Loucy (cell line): ENCODE measurements around the gene TMED10.

Experiments
- CTCF ChIP-seq: fragments of 200-600 bp; sonication (generic); conservative IDR thresholded peaks from 2 replicates; pipeline ENCODE4 v1.5.1; 2014; ENCODE audit warnings: mild to moderate bottlenecking, antibody characterized with exemption, low read length
- EZH2phosphoT487 ChIP-seq: fragments of 200-600 bp; IDR thresholded peaks from 2 replicates; pipeline ENCODE4 v1.6.1; 2018; ENCODE audit warnings: antibody characterized with exemption, mild to moderate bottlenecking, moderate library complexity, borderline replicate concordance

DNA sequence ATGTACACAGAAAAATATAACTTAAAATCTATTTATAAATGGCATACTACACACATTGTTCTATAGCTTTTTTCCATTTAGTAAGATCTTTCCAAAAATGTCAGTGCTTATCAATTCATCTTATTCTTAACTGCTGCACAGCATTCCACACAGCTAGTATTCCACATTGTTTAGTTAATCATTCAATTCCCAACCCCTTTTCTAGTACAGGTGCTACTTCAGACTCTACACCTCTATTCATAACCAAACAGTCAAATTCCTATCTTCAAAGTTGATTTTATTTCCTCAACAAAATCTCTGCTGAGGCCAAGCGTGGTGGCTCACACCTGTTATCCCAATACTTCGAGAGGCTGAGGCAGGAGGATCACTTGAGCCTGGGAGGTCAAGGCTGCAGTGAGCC lies 37.2 kb downstream of the TMED10 start:
- TF ChIP-seq CTCF = no peak
- no peak for TF ChIP-seq EZH2phosphoT487
